ENCODE data around the gene FOXI1. TPM values are rescaled to one million over a fixed set of nuclear protein-coding genes. Genes with fewer than 3 reads are reported as not detected.

FOXI1 gene
- total and polyA plus RNA-seq, 2 donors from 2014 or later, result 5.1 to 48.5 TPM

- Histone ChIP-seq H3K4me1 (ENCODE audit: control insufficient read depth in 2 of 3, insufficient read depth in 2 of 3, low read depth in 1 of 3, low read length in 3 of 3) (no peaks in the 10 kb centered on the region), H3K36me3 (ENCODE audit: control insufficient read depth in 2 of 3, insufficient read depth in 3 of 3, low read length in 3 of 3) (no peaks in the 10 kb centered on the region), H3K9ac (ENCODE audit: low read length in 3 of 3) (no peak overlapping the region), H3K27me3 (ENCODE audit: control insufficient read depth, insufficient read depth, low read length) (no peaks in the 10 kb centered on the region), H3K4me3 (ENCODE audit: low read length in 3 of 3) (no peak overlapping the region), H3K27ac (ENCODE audit: low read depth in 2 of 2, low read length in 2 of 2) (no peak overlapping the region), H3K9me3 (ENCODE audit: control insufficient read depth in 2 of 3, insufficient read depth in 1 of 3, low read length in 3 of 3) (no peaks in the 10 kb centered on the region)
- FAIRE-seq (no peak), DNase-seq (no peak)
- intact Hi-C loops (cut with DNase I), result no loop called here
- TF ChIP-seq CTCF (IDR thresholded peaks at IDR 0.05; ENCODE audit: borderline replicate concordance, extremely low read depth, insufficient read depth), result no peak
Measured at GRCh38 chr5:170059221-170059620, 46.5 kb upstream of the FOXI1 start.

DNA sequence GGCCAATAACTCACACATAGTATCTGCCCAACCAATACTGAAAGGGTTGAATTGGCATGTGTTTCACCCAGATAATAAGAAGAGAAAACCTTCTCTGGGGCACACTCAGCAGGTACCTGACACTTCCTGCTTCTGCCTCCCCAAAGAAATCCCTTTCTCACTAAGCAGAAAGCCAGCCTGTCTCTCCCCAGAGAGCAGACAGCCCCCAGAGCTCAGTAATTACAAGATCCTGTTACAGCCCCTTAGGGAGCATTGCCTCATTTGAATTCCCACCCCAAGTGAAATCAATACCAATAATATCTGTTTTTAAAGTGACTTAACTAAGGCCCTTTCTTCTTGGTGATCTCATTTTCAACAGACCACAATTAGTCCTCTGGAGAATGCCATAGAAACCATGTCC is 38.5 kb upstream of the FOXI1 start:
- TF ChIP-seq CTCF (IDR thresholded peaks at IDR 0.05; ENCODE audit: borderline replicate concordance, extremely low read depth, insufficient read depth), result no peak
- Histone ChIP-seq H3K4me1 (ENCODE audit: control insufficient read depth in 2 of 3, insufficient read depth in 2 of 3, low read depth in 1 of 3, low read length in 3 of 3) (no peaks in the 10 kb centered on the region), H3K36me3 (ENCODE audit: control insufficient read depth in 2 of 3, insufficient read depth in 3 of 3, low read length in 3 of 3) (no peaks in the 10 kb centered on the region), H3K27me3 (ENCODE audit: control insufficient read depth, insufficient read depth, low read length) (no peaks in the 10 kb centered on the region), H3K4me3 (ENCODE audit: low read length in 3 of 3) (no peak overlapping the region), H3K9me3 (ENCODE audit: control insufficient read depth in 2 of 3, insufficient read depth in 1 of 3, low read length in 3 of 3) (no peaks in the 10 kb centered on the region), H3K9ac (ENCODE audit: low read length in 3 of 3) (no peak overlapping the region), H3K27ac (ENCODE audit: low read depth in 2 of 2, low read length in 2 of 2) (no peak overlapping the region)
- FAIRE-seq (no peak), DNase-seq (no peak)
- intact Hi-C loops (cut with DNase I), result no loop called here

GRCh38 chr5:170067574-170068170 is 38.0 kb upstream of the FOXI1 start:
- no peak for TF ChIP-seq CTCF (IDR thresholded peaks at IDR 0.05; ENCODE audit: borderline replicate concordance, extremely low read depth, insufficient read depth)
- Histone ChIP-seq H3K4me1 (ENCODE audit: control insufficient read depth in 2 of 3, insufficient read depth in 2 of 3, low read depth in 1 of 3, low read length in 3 of 3) (no peaks in the 10 kb centered on the region), H3K27me3 (ENCODE audit: control insufficient read depth, insufficient read depth, low read length) (no peaks in the 10 kb centered on the region), H3K9ac (ENCODE audit: low read length in 3 of 3) (no peak overlapping the region), H3K36me3 (ENCODE audit: control insufficient read depth in 2 of 3, insufficient read depth in 3 of 3, low read length in 3 of 3) (no peaks in the 10 kb centered on the region), H3K9me3 (ENCODE audit: control insufficient read depth in 2 of 3, insufficient read depth in 1 of 3, low read length in 3 of 3) (no peaks in the 10 kb centered on the region), H3K4me3 (ENCODE audit: low read length in 3 of 3) (no peak overlapping the region), H3K27ac (ENCODE audit: low read depth in 2 of 2, low read length in 2 of 2) (no peak overlapping the region)
- FAIRE-seq (no peak), DNase-seq (no peak)
- intact Hi-C loops (cut with DNase I), result no loop called here

GRCh38 chr5:170069512-170069911 is 36.2 kb upstream of the FOXI1 start:
- DNase-seq (no peak), FAIRE-seq (no peak)
- no peak for TF ChIP-seq CTCF (IDR thresholded peaks at IDR 0.05; ENCODE audit: borderline replicate concordance, extremely low read depth, insufficient read depth)

More at GRCh38 chr5:170069512-170069911, 36.2 kb upstream of the FOXI1 start:
- intact Hi-C loops (cut with DNase I), result no loop called here
- no peaks in the 10 kb centered on the region for H3K27me3 ChIP-seq (ENCODE audit: control insufficient read depth, insufficient read depth, low read length)
- no peaks in the 10 kb centered on the region for H3K9me3 ChIP-seq (ENCODE audit: control insufficient read depth in 2 of 3, insufficient read depth in 1 of 3, low read length in 3 of 3)
- no peak overlapping the region for H3K27ac ChIP-seq (ENCODE audit: low read depth in 2 of 2, low read length in 2 of 2)
- H3K36me3 ChIP-seq (ENCODE audit: control insufficient read depth in 2 of 3, insufficient read depth in 3 of 3, low read length in 3 of 3), result no peaks in the 10 kb centered on the region
- H3K9ac ChIP-seq (ENCODE audit: low read length in 3 of 3), result no peak overlapping the region
- no peaks in the 10 kb centered on the region for H3K4me1 ChIP-seq (ENCODE audit: control insufficient read depth in 2 of 3, insufficient read depth in 2 of 3, low read depth in 1 of 3, low read length in 3 of 3)
- H3K4me3 ChIP-seq (ENCODE audit: low read length in 3 of 3), result no peak overlapping the region
